GM12878 (cell line): ENCODE data around the gene ATP13A4. TPM values are rescaled to one million over a fixed set of nuclear protein-coding genes. Genes with fewer than 3 reads are reported as not detected.

Experiments used
- ATAC-seq: fragments of 200-7000 bp; cut with Tn5 transposase; 3 replicates; pipeline ENCODE4 v1.9.1; 2020; ENCODE audit warnings: mild to moderate bottlenecking, moderate library complexity
- BruUV-seq: library from RNA; stranded (reverse); fragments of 400-500 nt; replicated peaks from 2 replicates; lab custom pipeline; 2021; lab: Mats Ljungman, UMichigan
- CTCF ChIA-PET: fragments of 300-600 bp; sonication (Branson Sonifier 250); formaldehyde crosslinking; extraction: SDS; loops from one replicate; lab custom pipeline; 2021; ENCODE audit warnings: inconsistent platforms; lab: Yijun Ruan, JAX
- POLR2A ChIA-PET: fragments of 350-600 bp; formaldehyde crosslinking; extraction: SDS; loops from one replicate; lab custom pipeline; 2021; ENCODE audit warnings: inconsistent platforms; lab: Charles Lee
- RAD21 ChIA-PET: fragments of 300-600 bp; sonication (Branson Sonifier 250); formaldehyde crosslinking; loops from one replicate; lab custom pipeline; 2023; ENCODE audit warnings: antibody characterized with exemption; ENCODE audit not compliant: unreplicated experiment; lab: Charles Lee
- SMC1A ChIA-PET: fragments of 300-600 bp; sonication (Branson Sonifier 250); formaldehyde crosslinking; loops from one replicate; lab custom pipeline; 2023; ENCODE audit not compliant: unreplicated experiment, uncharacterized antibody; lab: Charles Lee
- DNase-seq: peaks from one replicate; pipeline ENCODE4 v3.0.0-alpha.2; 2011; ENCODE audit warnings: low read depth, low spot score
- FAIRE-seq: peaks from 3 replicates; lab custom pipeline; 2011; peaks lifted over from hg19 to GRCh38; lab: Jason Lieb, UNC
- H2AFZ ChIP-seq: 2 replicates; pipeline ENCODE4 v1.6.0; 2011; ENCODE audit warnings: low read depth, low read length, control low read depth; ENCODE audit not compliant: control insufficient read depth
- H3K27ac ChIP-seq: 2 replicates; pipeline ENCODE4 v1.5.1; 2011; ENCODE audit warnings: control low read depth; ENCODE audit not compliant: control insufficient read depth, insufficient read depth
- H3K27me3 ChIP-seq, 2 experiments: replicated peaks in 1 of 2; 2 replicates each; pipeline versions ENCODE4 v1.6.0 to v1.6.1; 2011; ENCODE audit warnings: low read length in 1 of 2; ENCODE audit not compliant: control insufficient read depth in 2 of 2, insufficient read depth in 2 of 2
- H3K36me3 ChIP-seq, 2 experiments: 2 replicates each; pipeline ENCODE4 v1.5.1; 2011; ENCODE audit warnings: low read length in 1 of 2; ENCODE audit not compliant: control insufficient read depth in 2 of 2, insufficient read depth in 2 of 2
- H3K4me1 ChIP-seq: 2 replicates; pipeline ENCODE4 v1.6.1; 2011; ENCODE audit warnings: mild to moderate bottlenecking, low read length, moderate library complexity, mixed read lengths; ENCODE audit not compliant: control insufficient read depth, insufficient read depth
- H3K4me2 ChIP-seq: 2 replicates; pipeline ENCODE4 v1.6.0; 2011; ENCODE audit warnings: control low read depth; ENCODE audit not compliant: control insufficient read depth, insufficient read depth
- H3K4me3 ChIP-seq: fragments of 200-600 bp; sonication (generic); 2 replicates; pipeline ENCODE4 v1.5.1; 2016
- H3K79me2 ChIP-seq: 2 replicates; pipeline ENCODE4 v1.6.0; 2011; ENCODE audit warnings: low read length; ENCODE audit not compliant: control insufficient read depth, insufficient read depth
- H3K9ac ChIP-seq: 2 replicates; pipeline ENCODE4 v1.8.0; 2011; ENCODE audit warnings: low read length, control low read depth, mixed read lengths; ENCODE audit not compliant: control insufficient read depth, insufficient read depth
- H3K9me3 ChIP-seq: replicated peaks from 3 replicates; pipeline ENCODE4 v1.5.1; 2011; ENCODE audit warnings: mild to moderate bottlenecking, low read length; ENCODE audit not compliant: control insufficient read depth, insufficient read depth
- H4K20me1 ChIP-seq: 2 replicates; pipeline ENCODE4 v1.6.0; 2011; ENCODE audit not compliant: control insufficient read depth, insufficient read depth
- BRCA1 ChIP-seq: IDR thresholded peaks from 2 replicates; pipeline ENCODE4 v1.6.1; 2011; ENCODE audit warnings: low read depth, low read length, improper control_type of control experiment
- CEBPB ChIP-seq, 2 experiments: fragments of 150-350 bp in 1 of 2; IDR thresholded peaks; 2 replicates each; pipeline ENCODE4 v1.6.1; 2012 to 2014; ENCODE audit warnings: low read depth in 2 of 2, low read length in 2 of 2, borderline replicate concordance in 1 of 2, inconsistent platforms in 1 of 2
- HCFC1 ChIP-seq: fragments of 150-350 bp; IDR thresholded peaks from 2 replicates; pipeline ENCODE4 v1.6.1; 2014; ENCODE audit warnings: low read length
- HDGF ChIP-seq: fragments of 450-650 bp; IDR thresholded peaks from 2 replicates; pipeline ENCODE4 v1.6.1; 2016; ENCODE audit warnings: antibody characterized with exemption
- PAX8 ChIP-seq: fragments of 450-650 bp; IDR thresholded peaks from 2 replicates; pipeline ENCODE4 v1.6.1; 2017; ENCODE audit warnings: mild to moderate bottlenecking, moderate library complexity
- WRNIP1 ChIP-seq: IDR thresholded peaks from 2 replicates; pipeline ENCODE4 v1.6.1; 2011; ENCODE audit warnings: low read depth, low read length, improper control_type of control experiment, borderline replicate concordance
- WGBS: methylation state at CpG from one replicate; pipeline ENCODE4 v1.1.6; 2016; ENCODE audit warnings: low lambda C conversion rate; ENCODE audit not compliant: insufficient replicate concordance, insufficient coverage; ENCODE audit errors: missing lambda C conversion rate; 5-methylcytosine and 5-hydroxymethylcytosine counted together
- in situ Hi-C: fragments of 300-500 bp; cut with MboI; formaldehyde crosslinking; loops from 9 replicates; pipeline ENCODE4 v1.14.3; 2018; ENCODE audit warnings: mixed read lengths
- intact Hi-C: fragments of 100-400 bp; cut with micrococcal nuclease; formaldehyde crosslinking; loops from one replicate; pipeline ENCODE4 v1.14.2; 2022; ENCODE audit not compliant: unreplicated experiment
- polyA plus RNA-seq, 11 experiments: library from polyadenylated mRNA; depleted of rRNA in 4 of 11; unstranded in 6 of 11; stranded (reverse) in 5 of 11; fragments of >200 nt; fragmentation: Nextera tagmentation in 4 of 11; fragmentation: Illumina TruSeq in 1 of 11; extraction: Ambion mirVana in 4 of 11; extraction: Trizol in 1 of 11; gene quantifications; 1 replicate in 1 of 11; 2 replicates in 10 of 11; pipeline versions ENCODE4 v1.2.1 to v1.2.3, GENCODE V29; 2011 to 2016; ENCODE audit warnings: inconsistent platforms in 2 of 11, missing spikeins in 2 of 11, low read depth in 1 of 11
- total RNA-seq, 4 experiments: library from RNA; depleted of rRNA in 3 of 4; stranded (reverse); fragments of >200 nt in 3 of 4; fragmentation: Illumina TruSeq in 1 of 4; extraction: Trizol in 1 of 4; gene quantifications; 2 replicates each; pipeline versions ENCODE4 v1.2.1 to v1.2.3, GENCODE V29; 2013 to 2021
- TF ChIP-seq, protein P1 (sequence below): fragments of 450-650 bp; IDR thresholded peaks from 2 replicates; pipeline ENCODE4 v1.6.1; 2017; ENCODE audit warnings: mild to moderate bottlenecking, low read depth, inconsistent platforms; ENCODE audit not compliant: poor library complexity, severe bottlenecking

Gene ATP13A4
- total and polyA plus RNA-seq, 10 of the 15 experiments (the other 5 are each of a cell fraction or from before 2014, with no cell fraction given), result 0.29 to 1.7 (median 1.0) TPM; not detected in 1

- H2AFZ ChIP-seq, result no peak overlapping the region
- no peaks in the 10 kb centered on the region for H4K20me1 ChIP-seq
- H3K4me1 ChIP-seq, result no peaks in the 10 kb centered on the region
- ChIA-PET CTCF (interaction anchor here (1.0 kb wide), 1 partner anchor 1107 kb away, joined by 3 read pairs; no protein-coding TSS in a partner anchor), RAD21 (no interaction called here), SMC1A (interaction anchor here (0.8 kb wide), 1 partner anchor 758 kb away, joined by 3 read pairs; no protein-coding TSS in a partner anchor), POLR2A (no interaction called here)
- 25% methylated on average over 2 of the region's 2 CpGs for WGBS
- H3K27ac ChIP-seq, result no peak overlapping the region
- no TSS peak for BruUV-seq
- TF ChIP-seq BRCA1 (no peak), HCFC1 (no peak), HDGF (no peak), CEBPB (IDR thresholded peaks at IDR 0.05; ENCODE audit: borderline replicate concordance in 1 of 2, low read depth in 2 of 2, low read length in 2 of 2) (no peak), PAX8 (no peak), WRNIP1 (no peak)
- TF ChIP-seq, protein P1, sequence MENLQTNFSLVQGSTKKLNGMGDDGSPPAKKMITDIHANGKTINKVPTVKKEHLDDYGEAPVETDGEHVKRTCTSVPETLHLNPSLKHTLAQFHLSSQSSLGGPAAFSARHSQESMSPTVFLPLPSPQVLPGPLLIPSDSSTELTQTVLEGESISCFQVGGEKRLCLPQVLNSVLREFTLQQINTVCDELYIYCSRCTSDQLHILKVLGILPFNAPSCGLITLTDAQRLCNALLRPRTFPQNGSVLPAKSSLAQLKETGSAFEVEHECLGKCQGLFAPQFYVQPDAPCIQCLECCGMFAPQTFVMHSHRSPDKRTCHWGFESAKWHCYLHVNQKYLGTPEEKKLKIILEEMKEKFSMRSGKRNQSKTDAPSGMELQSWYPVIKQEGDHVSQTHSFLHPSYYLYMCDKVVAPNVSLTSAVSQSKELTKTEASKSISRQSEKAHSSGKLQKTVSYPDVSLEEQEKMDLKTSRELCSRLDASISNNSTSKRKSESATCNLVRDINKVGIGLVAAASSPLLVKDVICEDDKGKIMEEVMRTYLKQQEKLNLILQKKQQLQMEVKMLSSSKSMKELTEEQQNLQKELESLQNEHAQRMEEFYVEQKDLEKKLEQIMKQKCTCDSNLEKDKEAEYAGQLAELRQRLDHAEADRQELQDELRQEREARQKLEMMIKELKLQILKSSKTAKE, result no peak
- FAIRE-seq, result no peak
- intact Hi-C loops (loop anchor here (5.0 to 10.0 kb wide), 4 partner anchors 380 to 1107 kb away; no protein-coding TSS in a partner anchor), in situ Hi-C loops (loop anchor here (5.0 to 10.0 kb wide), 4 partner anchors 112 to 1007 kb away; no protein-coding TSS in a partner anchor)
- no peaks in the 10 kb centered on the region for H3K9me3 ChIP-seq
- H3K36me3 ChIP-seq, result no peaks in the 10 kb centered on the region
- no peak for ATAC-seq
- no peak overlapping the region for H3K4me2 ChIP-seq
- H3K27me3 ChIP-seq, result no peaks in the 10 kb centered on the region
- DNase-seq, result no peak
- no peak overlapping the region for H3K4me3 ChIP-seq
- no peaks in the 10 kb centered on the region for H3K79me2 ChIP-seq
- H3K9ac ChIP-seq, result no peak overlapping the region
Observed at GRCh38 chr3:193574488-193575070, 19.9 kb upstream of the ATP13A4 start.
